GM21825 (cell line): ENCODE measurements around the gene NXPH3.

Source experiments
- ATAC-seq: cut with Tn5 transposase; IDR thresholded peaks from one replicate; pipeline ENCODE4 v1.9.1; 2021; ENCODE audit warnings: mild to moderate bottlenecking, moderate library complexity; ENCODE audit not compliant: unreplicated experiment

NXPH3 gene

GRCh38 chr17:49574945-49575678 lies 559 bp upstream of the NXPH3 start:
- ATAC-seq = no peak

GRCh38 chr17:49576088-49576916 lies 631 bp downstream of the NXPH3 start:
- no peak for ATAC-seq

- ATAC-seq = no peak
These were observed 1.4 kb downstream of the NXPH3 start for GRCh38 chr17:49576917-49577649.

GRCh38 chr17:49577650-49577934 lies 1.9 kb downstream of the NXPH3 start:
- ATAC-seq = no peak

GRCh38 chr17:49577963-49578362 lies 2.3 kb downstream of the NXPH3 start:
- ATAC-seq = no peak

GRCh38 chr17:49578414-49578813 lies 2.7 kb downstream of the NXPH3 start:
- ATAC-seq = no peak

GRCh38 chr17:49578952-49579500 lies 3.4 kb downstream of the NXPH3 start:
- no peak for ATAC-seq

GRCh38 chr17:49579522-49579921 lies 3.9 kb downstream of the NXPH3 start:
- ATAC-seq = no peak

- no peak for ATAC-seq
These were observed 4.5 kb downstream of the NXPH3 start for GRCh38 chr17:49580055-49580721.

- ATAC-seq = no peak
These were observed 5.4 kb downstream of the NXPH3 start for GRCh38 chr17:49580981-49581647.

GRCh38 chr17:49581648-49581998 lies 6.0 kb downstream of the NXPH3 start:
- ATAC-seq = no peak

- ATAC-seq = no peak
These were observed 6.5 kb downstream of the NXPH3 start for GRCh38 chr17:49582055-49582722.

GRCh38 chr17:49582789-49583188 lies 7.1 kb downstream of the NXPH3 start:
- ATAC-seq = no peak

- ATAC-seq = no peak
These were observed 7.6 kb downstream of the NXPH3 start for GRCh38 chr17:49583226-49583625.

- no peak for ATAC-seq
These were observed 8.2 kb downstream of the NXPH3 start for GRCh38 chr17:49583889-49584288.

GRCh38 chr17:49585422-49586027 lies 9.9 kb downstream of the NXPH3 start:
- no peak for ATAC-seq

GRCh38 chr17:49587366-49588073 lies 11.8 kb downstream of the NXPH3 start:
- ATAC-seq = no peak

- no peak for ATAC-seq
These were observed 12.6 kb downstream of the NXPH3 start for GRCh38 chr17:49588312-49588711.
